Parathyroid adenoma (tissue), 2 donors: Measurements from ENCODE around the gene CACNA1C.

Source experiments
- H2AFZ ChIP-seq: fragments of 300-600 bp; sonication (generic); one replicate; pipeline ENCODE4 v1.7.0; 2017; ENCODE audit warnings: antibody characterized with exemption, mild to moderate bottlenecking
- H3K27ac ChIP-seq: fragments of 300-600 bp; sonication (generic); one replicate; pipeline ENCODE4 v1.7.0; 2017
- H3K27me3 ChIP-seq: fragments of 300-600 bp; sonication (generic); one replicate; pipeline ENCODE4 v1.7.0; 2017; ENCODE audit warnings: low read length; ENCODE audit not compliant: control insufficient read depth, insufficient read depth
- H3K36me3 ChIP-seq: fragments of 300-600 bp; sonication (generic); one replicate; pipeline ENCODE4 v1.7.0; 2017; ENCODE audit warnings: low read length; ENCODE audit not compliant: control insufficient read depth, insufficient read depth
- H3K4me1 ChIP-seq: fragments of 300-600 bp; sonication (generic); one replicate; pipeline ENCODE4 v1.7.0; 2017; ENCODE audit warnings: control low read depth
- H3K4me2 ChIP-seq: fragments of 300-600 bp; sonication (generic); one replicate; pipeline ENCODE4 v1.7.0; 2017; ENCODE audit warnings: low read length
- H3K4me3 ChIP-seq: fragments of 300-600 bp; sonication (generic); one replicate; pipeline ENCODE4 v1.7.0; 2017; ENCODE audit warnings: low read depth, low read length
- H3K79me2 ChIP-seq: fragments of 300-600 bp; sonication (generic); one replicate; pipeline ENCODE4 v1.7.0; 2017; ENCODE audit warnings: control low read depth
- H3K9ac ChIP-seq: fragments of 300-600 bp; sonication (generic); one replicate; pipeline ENCODE4 v1.7.0; 2017; ENCODE audit warnings: mild to moderate bottlenecking
- H3K9me3 ChIP-seq: fragments of 300-600 bp; sonication (generic); one replicate; pipeline ENCODE4 v1.7.0; 2017; ENCODE audit warnings: low read length; ENCODE audit not compliant: control insufficient read depth
- TF ChIP-seq, protein P1 (sequence below): fragments of 300-600 bp; sonication (generic); IDR thresholded peaks from one replicate; pipeline ENCODE4 v1.7.0; 2017; ENCODE audit warnings: antibody characterized with exemption, mild to moderate bottlenecking
- donor health status: primary hyperparathyroidism.

The CACNA1C gene

GRCh38 chr12:2170376-2170775 lies 117.6 kb downstream of the CACNA1C start:
- H3K27me3 ChIP-seq, result no peaks in the 10 kb centered on the region
- no peak overlapping the region for H3K27ac ChIP-seq
- no peak overlapping the region for H3K4me3 ChIP-seq
- no peak overlapping the region for H3K4me2 ChIP-seq
- no peaks in the 10 kb centered on the region for H3K36me3 ChIP-seq
- no peak overlapping the region for H3K9ac ChIP-seq
- H2AFZ ChIP-seq, result no peak overlapping the region
- no peaks in the 10 kb centered on the region for H3K4me1 ChIP-seq
- TF ChIP-seq, protein P1, sequence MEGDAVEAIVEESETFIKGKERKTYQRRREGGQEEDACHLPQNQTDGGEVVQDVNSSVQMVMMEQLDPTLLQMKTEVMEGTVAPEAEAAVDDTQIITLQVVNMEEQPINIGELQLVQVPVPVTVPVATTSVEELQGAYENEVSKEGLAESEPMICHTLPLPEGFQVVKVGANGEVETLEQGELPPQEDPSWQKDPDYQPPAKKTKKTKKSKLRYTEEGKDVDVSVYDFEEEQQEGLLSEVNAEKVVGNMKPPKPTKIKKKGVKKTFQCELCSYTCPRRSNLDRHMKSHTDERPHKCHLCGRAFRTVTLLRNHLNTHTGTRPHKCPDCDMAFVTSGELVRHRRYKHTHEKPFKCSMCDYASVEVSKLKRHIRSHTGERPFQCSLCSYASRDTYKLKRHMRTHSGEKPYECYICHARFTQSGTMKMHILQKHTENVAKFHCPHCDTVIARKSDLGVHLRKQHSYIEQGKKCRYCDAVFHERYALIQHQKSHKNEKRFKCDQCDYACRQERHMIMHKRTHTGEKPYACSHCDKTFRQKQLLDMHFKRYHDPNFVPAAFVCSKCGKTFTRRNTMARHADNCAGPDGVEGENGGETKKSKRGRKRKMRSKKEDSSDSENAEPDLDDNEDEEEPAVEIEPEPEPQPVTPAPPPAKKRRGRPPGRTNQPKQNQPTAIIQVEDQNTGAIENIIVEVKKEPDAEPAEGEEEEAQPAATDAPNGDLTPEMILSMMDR, result no peak
- H3K79me2 ChIP-seq, result no peaks in the 10 kb centered on the region
- H3K9me3 ChIP-seq, result no peaks in the 10 kb centered on the region

- no peak overlapping the region for H3K4me2 ChIP-seq
- H3K4me1 ChIP-seq, result no peaks in the 10 kb centered on the region
- TF ChIP-seq, protein P1, result no peak
- no peaks in the 10 kb centered on the region for H3K9me3 ChIP-seq
- H3K4me3 ChIP-seq, result no peak overlapping the region
- H3K36me3 ChIP-seq, result no peaks in the 10 kb centered on the region
- no peaks in the 10 kb centered on the region for H3K27me3 ChIP-seq
- no peaks in the 10 kb centered on the region for H3K79me2 ChIP-seq
- no peak overlapping the region for H3K9ac ChIP-seq
- H3K27ac ChIP-seq, result no peak overlapping the region
- no peak overlapping the region for H2AFZ ChIP-seq
Measured at GRCh38 chr12:2171672-2172426, 119.1 kb downstream of the CACNA1C start.

DNA sequence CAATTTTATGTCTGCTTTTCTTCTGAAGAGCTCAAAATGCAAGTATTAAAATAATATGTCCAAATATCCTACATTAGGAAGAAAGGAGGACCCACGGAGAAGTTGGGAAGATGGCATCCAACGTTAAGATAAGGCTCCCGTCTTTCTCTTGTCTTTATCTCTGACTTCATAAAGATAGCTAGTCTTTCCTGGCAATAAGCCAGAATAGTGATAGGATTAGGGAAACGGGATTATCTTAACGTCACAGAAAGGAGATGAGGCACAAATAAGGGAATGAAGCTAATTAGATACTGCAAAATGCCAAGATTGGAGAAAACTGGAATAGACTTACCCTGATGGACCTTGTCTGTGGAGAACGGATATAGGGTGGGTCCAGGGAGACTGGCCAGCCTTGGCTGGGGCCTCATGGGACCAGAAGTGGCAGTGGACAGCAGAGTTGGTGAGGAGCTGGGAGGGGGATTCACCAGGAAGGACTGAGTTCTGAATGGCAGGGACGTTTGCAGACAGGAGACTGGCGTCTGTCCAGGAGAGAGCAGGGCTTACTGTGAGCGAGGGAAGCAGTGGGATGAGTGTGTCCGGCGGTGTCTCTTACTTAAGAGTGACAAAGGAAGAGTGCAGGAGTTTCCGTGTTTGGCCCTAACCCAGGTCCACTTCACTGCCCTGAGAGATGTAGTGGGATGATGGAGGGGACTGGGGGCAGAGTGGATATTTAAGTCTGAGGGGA lies 119.9 kb downstream of the CACNA1C start:
- Histone ChIP-seq H3K36me3 (no peaks in the 10 kb centered on the region), H2AFZ (no peak overlapping the region), H3K79me2 (no peaks in the 10 kb centered on the region), H3K4me1 (no peaks in the 10 kb centered on the region), H3K9ac (no peak overlapping the region), H3K4me3 (no peak overlapping the region), H3K4me2 (no peak overlapping the region), H3K27ac (no peak overlapping the region), H3K9me3 (no peaks in the 10 kb centered on the region), H3K27me3 (no peaks in the 10 kb centered on the region)
- TF ChIP-seq, protein P1, result no peak

- Histone ChIP-seq H3K4me1 (no peaks in the 10 kb centered on the region), H3K27me3 (no peaks in the 10 kb centered on the region), H3K27ac (no peak overlapping the region), H3K4me3 (no peak overlapping the region), H3K4me2 (no peak overlapping the region), H2AFZ (no peak overlapping the region), H3K9ac (no peak overlapping the region), H3K9me3 (no peaks in the 10 kb centered on the region), H3K79me2 (no peaks in the 10 kb centered on the region), H3K36me3 (no peaks in the 10 kb centered on the region)
- TF ChIP-seq, protein P1, result no peak
Measured at GRCh38 chr12:2173971-2174370, 121.2 kb downstream of the CACNA1C start.
